Loucy (cell line): ENCODE data around the gene CEP152.

Experiments used
- EZH2phosphoT487 ChIP-seq: fragments of 200-600 bp; IDR thresholded peaks from 2 replicates; pipeline ENCODE4 v1.6.1; 2018; ENCODE audit warnings: antibody characterized with exemption, mild to moderate bottlenecking, moderate library complexity, borderline replicate concordance
- TF ChIP-seq, protein P1 (sequence below): fragments of 200-600 bp; sonication (generic); conservative IDR thresholded peaks from 2 replicates; pipeline ENCODE4 v1.5.1; 2014; ENCODE audit warnings: mild to moderate bottlenecking, antibody characterized with exemption, low read length

DNA sequence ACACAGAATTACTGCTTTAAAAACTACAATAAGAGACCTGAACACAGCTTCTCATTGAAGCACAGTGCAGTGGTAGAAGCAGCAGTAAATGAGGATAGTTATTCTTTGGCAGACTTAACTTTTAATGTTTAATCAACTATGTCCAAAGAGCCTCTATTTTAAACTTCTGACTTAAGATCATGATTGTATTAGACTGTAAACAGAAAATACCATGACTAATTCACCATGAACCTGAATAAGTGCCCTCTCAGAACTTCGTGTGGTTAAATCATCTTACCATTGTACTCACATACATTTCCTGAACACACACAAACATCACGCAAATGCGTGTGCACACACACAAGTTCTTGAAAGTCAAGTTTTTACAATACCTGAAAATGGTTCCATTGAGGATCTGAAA, 13.9 kb downstream of the CEP152 start:
- TF ChIP-seq, protein P1, sequence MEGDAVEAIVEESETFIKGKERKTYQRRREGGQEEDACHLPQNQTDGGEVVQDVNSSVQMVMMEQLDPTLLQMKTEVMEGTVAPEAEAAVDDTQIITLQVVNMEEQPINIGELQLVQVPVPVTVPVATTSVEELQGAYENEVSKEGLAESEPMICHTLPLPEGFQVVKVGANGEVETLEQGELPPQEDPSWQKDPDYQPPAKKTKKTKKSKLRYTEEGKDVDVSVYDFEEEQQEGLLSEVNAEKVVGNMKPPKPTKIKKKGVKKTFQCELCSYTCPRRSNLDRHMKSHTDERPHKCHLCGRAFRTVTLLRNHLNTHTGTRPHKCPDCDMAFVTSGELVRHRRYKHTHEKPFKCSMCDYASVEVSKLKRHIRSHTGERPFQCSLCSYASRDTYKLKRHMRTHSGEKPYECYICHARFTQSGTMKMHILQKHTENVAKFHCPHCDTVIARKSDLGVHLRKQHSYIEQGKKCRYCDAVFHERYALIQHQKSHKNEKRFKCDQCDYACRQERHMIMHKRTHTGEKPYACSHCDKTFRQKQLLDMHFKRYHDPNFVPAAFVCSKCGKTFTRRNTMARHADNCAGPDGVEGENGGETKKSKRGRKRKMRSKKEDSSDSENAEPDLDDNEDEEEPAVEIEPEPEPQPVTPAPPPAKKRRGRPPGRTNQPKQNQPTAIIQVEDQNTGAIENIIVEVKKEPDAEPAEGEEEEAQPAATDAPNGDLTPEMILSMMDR, result no peak
- no peak for TF ChIP-seq EZH2phosphoT487
